ENCODE data around the gene ST6GALNAC2.
"Not testable (repeated sequence)": the region's sequence is repeated elsewhere in the genome, so short reads cannot be mapped to it uniquely, and the experiment has no call there.

ST6GALNAC2 gene

DNA sequence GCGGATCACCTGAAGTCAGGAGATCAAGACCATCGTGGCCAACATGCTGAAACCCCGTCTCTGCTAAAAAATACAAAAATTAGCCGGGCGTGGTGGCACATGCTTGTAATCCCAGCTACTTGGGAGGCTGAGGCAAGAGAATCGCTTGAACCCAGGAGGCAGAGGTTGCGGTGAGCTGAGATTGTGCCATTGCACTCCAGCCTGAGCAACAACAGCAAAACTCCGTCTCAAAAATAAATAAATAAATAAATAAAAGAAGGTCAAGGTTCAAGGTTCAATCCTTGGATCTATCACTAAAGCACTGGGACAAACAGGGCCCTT is 60.2 kb downstream of the ST6GALNAC2 start:
- DNase-seq, result not testable (repeated sequence)

DNA sequence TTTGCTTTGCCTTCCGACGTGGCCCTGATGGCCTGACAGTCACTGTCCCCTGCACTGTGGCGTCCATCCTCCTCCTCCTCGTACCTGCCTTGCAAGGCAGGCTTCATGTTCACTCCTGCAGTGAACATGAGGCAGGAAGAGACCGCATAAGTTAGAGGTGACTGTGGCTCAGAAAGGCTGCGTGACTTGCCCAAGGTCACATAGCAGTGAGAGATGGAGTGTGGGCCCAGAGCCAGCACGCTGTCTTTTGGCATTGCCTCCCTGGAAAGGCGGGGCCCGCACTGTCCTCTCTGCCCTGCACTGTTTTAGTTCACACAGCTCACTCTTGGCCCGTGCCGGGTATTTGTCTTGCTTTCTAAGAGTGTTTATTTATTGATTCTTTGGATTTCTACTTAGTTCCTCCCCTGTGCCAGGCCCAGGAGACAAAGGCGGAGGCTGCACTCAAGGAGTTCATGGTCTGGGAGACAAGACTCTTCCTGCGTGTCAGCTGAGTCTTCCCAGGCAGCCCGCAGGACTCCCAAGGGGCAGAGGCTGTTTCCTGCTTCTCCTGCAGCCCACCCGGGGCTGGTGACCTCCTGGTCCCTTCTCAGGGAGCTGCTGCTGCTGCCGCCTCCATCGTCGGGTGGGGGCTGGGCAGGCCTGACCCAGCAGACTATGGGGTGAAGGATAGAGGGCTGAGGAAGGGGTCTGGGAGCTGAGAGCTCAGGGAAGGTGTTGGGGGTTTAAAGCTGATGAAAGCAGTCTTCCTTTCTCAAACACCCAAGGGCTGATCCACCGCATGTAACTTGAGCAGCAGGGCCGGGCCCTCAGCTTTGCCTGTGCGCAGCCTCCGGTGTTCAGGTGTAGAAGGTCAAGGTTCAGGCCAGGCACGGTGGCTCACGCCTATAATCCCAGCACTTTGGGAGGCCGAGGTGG is 60.8 kb downstream of the ST6GALNAC2 start:
- no peak for DNase-seq

GRCh38 chr17:76523084-76524037 is 62.3 kb downstream of the ST6GALNAC2 start:
- DNase-seq, result peak; percentile 88

DNA sequence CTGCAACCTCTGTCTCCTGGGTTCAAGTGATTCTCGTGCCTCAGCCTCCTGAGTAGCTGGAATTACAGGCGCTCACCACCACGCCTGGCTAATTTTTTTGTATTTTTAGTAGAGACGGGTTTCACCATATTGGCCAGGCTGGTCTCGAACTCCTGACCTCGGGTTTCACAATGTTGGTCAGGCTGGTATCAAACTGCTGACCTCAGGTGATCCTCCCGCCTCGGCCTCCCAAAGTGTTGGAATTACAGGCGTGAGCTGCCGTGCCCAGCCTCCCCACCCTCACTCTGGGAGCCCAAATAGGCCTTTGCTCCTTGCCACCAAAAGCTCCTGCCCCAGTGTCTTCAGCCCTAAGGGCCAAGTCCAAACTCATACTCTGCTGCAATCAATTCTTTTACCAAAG is 64.0 kb downstream of the ST6GALNAC2 start:
- not testable (repeated sequence) for DNase-seq

DNA sequence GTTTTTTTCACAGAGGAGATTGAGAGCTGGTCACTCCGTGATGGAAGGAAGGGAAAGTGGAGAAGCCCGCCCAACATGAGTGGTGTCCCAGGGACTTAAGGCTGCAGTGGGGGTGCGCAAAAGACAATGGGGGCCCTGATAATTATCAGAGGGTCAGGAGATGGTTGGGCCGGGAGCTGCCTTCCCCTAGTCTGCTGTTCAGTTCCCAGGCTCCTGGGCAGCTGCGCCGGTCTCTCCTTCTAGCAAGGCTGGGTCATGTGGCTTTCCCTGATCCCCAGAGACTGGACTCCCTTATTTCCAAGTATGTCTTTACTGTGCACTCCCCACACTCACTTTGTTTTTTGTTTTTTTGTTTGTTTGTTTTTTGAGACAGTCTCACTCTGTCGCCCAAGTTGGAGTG is 64.4 kb downstream of the ST6GALNAC2 start:
- no peak for DNase-seq

- no peak for DNase-seq
Measured at GRCh38 chr17:76519048-76519966, 66.4 kb downstream of the ST6GALNAC2 start.

DNA sequence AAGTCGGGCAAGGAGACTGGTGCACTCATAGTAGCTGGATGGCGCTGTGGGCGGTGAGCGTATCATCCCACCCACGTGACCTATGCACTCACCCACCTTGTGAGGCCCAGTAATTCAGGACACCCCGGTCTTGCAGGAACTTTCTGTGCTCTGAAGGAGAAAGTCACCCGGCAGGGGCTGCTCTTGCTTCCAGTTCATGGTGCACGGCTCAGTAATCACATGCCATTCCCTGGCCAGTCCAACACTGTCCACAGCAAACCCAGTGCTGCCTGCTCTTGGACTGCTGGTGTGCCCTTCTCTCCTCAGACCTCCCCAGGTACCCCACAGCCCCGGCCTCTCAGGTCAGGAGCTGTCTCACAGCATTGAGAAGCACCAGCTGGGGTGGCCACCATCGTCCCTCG is 68.0 kb downstream of the ST6GALNAC2 start:
- no peak for DNase-seq

Measured in activated T-cell treated with anti-CD3 and anti-CD28 coated beads, Interleukin-2, amount 50 U/mL, for 1 hour (primary cell).